CD14-positive monocyte (primary cell): ENCODE measurements around the gene KCNMA1. TPM values are rescaled to one million over a fixed set of nuclear protein-coding genes. Genes with fewer than 3 reads are reported as not detected.

Experiments used
- DNase-seq, 3 donors: peaks; one replicate each; pipeline ENCODE4 v3.0.0-alpha.2; 2011 to 2022
- H2AFZ ChIP-seq: 2 replicates; pipeline ENCODE4 v1.6.0; 2012; ENCODE audit warnings: mild to moderate bottlenecking, low read depth, low read length, inconsistent platforms; ENCODE audit not compliant: insufficient read depth, poor library complexity, severe bottlenecking
- H3K27ac ChIP-seq, 2 donors: 1 replicate in 1 of 2; 2 replicates in 1 of 2; pipeline ENCODE4 v1.5.1; 2012 to 2013; ENCODE audit warnings: low read length in 2 of 2, control low read depth in 1 of 2, inconsistent platforms in 1 of 2, low read depth in 1 of 2, mild to moderate bottlenecking in 1 of 2
- H3K27me3 ChIP-seq, 2 donors: one replicate each; pipeline versions ENCODE4 v1.6.0 to v1.6.1; 2011 to 2013; ENCODE audit warnings: low read length in 2 of 2; ENCODE audit not compliant: control insufficient read depth in 2 of 2, insufficient read depth in 2 of 2
- H3K36me3 ChIP-seq, 2 donors: replicated peaks in 1 of 2; 1 replicate in 1 of 2; 2 replicates in 1 of 2; pipeline versions ENCODE4 v1.5.1 to v1.6.1; 2012 to 2013; ENCODE audit warnings: low read length in 2 of 2, control low read depth in 1 of 2, inconsistent platforms in 1 of 2, mild to moderate bottlenecking in 1 of 2; ENCODE audit not compliant: insufficient read depth in 2 of 2, control insufficient read depth in 1 of 2
- H3K4me1 ChIP-seq, 2 donors: 1 replicate in 1 of 2; 2 replicates in 1 of 2; pipeline versions ENCODE4 v1.5.1 to v1.6.1; 2012 to 2013; ENCODE audit warnings: low read length in 2 of 2, control low read depth in 1 of 2, inconsistent platforms in 1 of 2, mild to moderate bottlenecking in 1 of 2, moderate library complexity in 1 of 2; ENCODE audit not compliant: insufficient read depth in 2 of 2, control insufficient read depth in 1 of 2
- H3K4me2 ChIP-seq: replicated peaks from 2 replicates; pipeline ENCODE3; 2012; ENCODE audit warnings: low read length, moderate library complexity, mild to moderate bottlenecking; ENCODE audit not compliant: poor library complexity, severe bottlenecking; ENCODE audit errors: extremely low read depth
- H3K4me3 ChIP-seq, 3 experiments: fragments of 200-600 bp in 1 of 3; sonication (generic) in 1 of 3; replicated peaks in 1 of 3; 1 replicate in 2 of 3; 2 replicates in 1 of 3; pipeline ENCODE4 v1.5.1; 2011 to 2013; ENCODE audit warnings: low read length in 3 of 3, mild to moderate bottlenecking in 3 of 3, control low read depth in 2 of 3, low read depth in 2 of 3, inconsistent platforms in 1 of 3, moderate library complexity in 1 of 3
- H3K79me2 ChIP-seq: 2 replicates; pipeline ENCODE4 v1.6.0; 2012; ENCODE audit warnings: mild to moderate bottlenecking, control low read depth, inconsistent platforms, low read length, moderate library complexity; ENCODE audit not compliant: insufficient read depth
- H3K9ac ChIP-seq: 2 replicates; pipeline ENCODE4 v1.6.0; 2017; ENCODE audit warnings: low read length, mild to moderate bottlenecking; ENCODE audit not compliant: insufficient read depth, poor library complexity, severe bottlenecking
- H3K9me3 ChIP-seq, 2 donors: replicated peaks in 1 of 2; 1 replicate in 1 of 2; 2 replicates in 1 of 2; pipeline versions ENCODE4 v1.5.1 to v1.6.1; 2012 to 2013; ENCODE audit warnings: low read length in 2 of 2, control low read depth in 1 of 2; ENCODE audit not compliant: control insufficient read depth in 1 of 2, insufficient read depth in 1 of 2
- H4K20me1 ChIP-seq: 2 replicates; pipeline ENCODE4 v1.6.0; 2012; ENCODE audit warnings: mild to moderate bottlenecking, low read length, control low read depth, moderate library complexity; ENCODE audit not compliant: insufficient read depth
- H3K27ac Mint-ChIP-seq, 7 donors: one replicate each; pipeline ENCODE4 v1.8.0; 2020; ENCODE audit warnings: mild to moderate bottlenecking in 7 of 7, mixed read lengths in 7 of 7, moderate library complexity in 6 of 7, inconsistent platforms in 2 of 7
- H3K27me3 Mint-ChIP-seq, 3 donors: one replicate each; pipeline ENCODE4 v1.8.0; 2021 to 2022; ENCODE audit warnings: low read depth in 3 of 3, mild to moderate bottlenecking in 3 of 3, mixed read lengths in 3 of 3, moderate library complexity in 3 of 3, inconsistent platforms in 1 of 3
- H3K36me3 Mint-ChIP-seq, 2 donors: one replicate each; pipeline ENCODE4 v1.8.0; 2020; ENCODE audit warnings: mixed read lengths in 2 of 2, inconsistent platforms in 1 of 2, mild to moderate bottlenecking in 1 of 2
- H3K4me1 Mint-ChIP-seq: one replicate; pipeline ENCODE4 v1.8.0; 2020; ENCODE audit warnings: mild to moderate bottlenecking, mixed read lengths
- H3K4me3 Mint-ChIP-seq, 2 donors: one replicate each; pipeline ENCODE4 v1.8.0; 2020; ENCODE audit warnings: mild to moderate bottlenecking in 2 of 2, mixed read lengths in 2 of 2, moderate library complexity in 1 of 2
- H3K9me3 Mint-ChIP-seq, 7 donors: one replicate each; pipeline ENCODE4 v1.8.0; 2020 to 2022; ENCODE audit warnings: mixed read lengths in 7 of 7, mild to moderate bottlenecking in 6 of 7, moderate library complexity in 6 of 7, inconsistent platforms in 2 of 7
- intact Hi-C, 2 donors: fragments of 100-400 bp; cut with micrococcal nuclease; formaldehyde crosslinking; loops; one replicate each; pipeline versions ENCODE4 v1.15.0 to v1.15.1; 2023
- polyA plus RNA-seq, 3 donors: library from polyadenylated mRNA; depleted of rRNA in 1 of 3; unstranded in 2 of 3; stranded (reverse) in 1 of 3; fragments of 300-500 nt in 2 of 3; fragments of >200 nt in 1 of 3; fragmentation: Illumina TruSeq in 2 of 3; gene quantifications; 1 replicate in 2 of 3; 2 replicates in 1 of 3; pipeline ENCODE4 v1.2.3, GENCODE V29; 2012 to 2021
- TF ChIP-seq, protein P1 (sequence below): fragments of 200-600 bp; IDR thresholded peaks from one replicate; pipeline ENCODE4 v1.8.0; 2022; ENCODE audit warnings: antibody characterized with exemption, mild to moderate bottlenecking

The KCNMA1 gene
- polyA plus RNA-seq, 3 donors = 0.11 to 1.0 TPM; not detected in 1

DNA sequence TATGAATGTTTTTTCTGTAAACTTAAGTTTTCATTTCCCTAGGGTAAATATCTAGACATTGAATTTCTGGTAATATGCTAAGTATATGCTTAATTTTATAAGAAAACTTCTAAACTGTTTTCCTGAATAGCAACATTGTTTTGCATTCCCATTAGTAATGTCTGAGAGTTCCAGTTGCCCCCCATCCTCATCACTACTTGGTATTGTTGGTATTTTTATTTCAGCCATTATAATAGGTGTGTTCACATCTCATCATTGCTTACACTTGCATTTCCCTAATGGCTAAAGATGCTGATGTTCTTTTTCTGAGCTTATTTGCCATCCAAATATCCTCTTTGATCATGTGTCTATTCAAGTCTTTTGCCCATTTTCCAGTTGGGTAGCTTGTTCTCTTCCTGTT is 269.6 kb downstream of the KCNMA1 start:
- H3K27me3 ChIP-seq = peaks cover 0 to 4% of the 10 kb centered on the region in 2 donors
- TF ChIP-seq, protein P1, sequence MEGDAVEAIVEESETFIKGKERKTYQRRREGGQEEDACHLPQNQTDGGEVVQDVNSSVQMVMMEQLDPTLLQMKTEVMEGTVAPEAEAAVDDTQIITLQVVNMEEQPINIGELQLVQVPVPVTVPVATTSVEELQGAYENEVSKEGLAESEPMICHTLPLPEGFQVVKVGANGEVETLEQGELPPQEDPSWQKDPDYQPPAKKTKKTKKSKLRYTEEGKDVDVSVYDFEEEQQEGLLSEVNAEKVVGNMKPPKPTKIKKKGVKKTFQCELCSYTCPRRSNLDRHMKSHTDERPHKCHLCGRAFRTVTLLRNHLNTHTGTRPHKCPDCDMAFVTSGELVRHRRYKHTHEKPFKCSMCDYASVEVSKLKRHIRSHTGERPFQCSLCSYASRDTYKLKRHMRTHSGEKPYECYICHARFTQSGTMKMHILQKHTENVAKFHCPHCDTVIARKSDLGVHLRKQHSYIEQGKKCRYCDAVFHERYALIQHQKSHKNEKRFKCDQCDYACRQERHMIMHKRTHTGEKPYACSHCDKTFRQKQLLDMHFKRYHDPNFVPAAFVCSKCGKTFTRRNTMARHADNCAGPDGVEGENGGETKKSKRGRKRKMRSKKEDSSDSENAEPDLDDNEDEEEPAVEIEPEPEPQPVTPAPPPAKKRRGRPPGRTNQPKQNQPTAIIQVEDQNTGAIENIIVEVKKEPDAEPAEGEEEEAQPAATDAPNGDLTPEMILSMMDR = no peak
- Mint-ChIP-seq H3K4me3 (no peak overlapping the region), H3K36me3 (no peaks in the 10 kb centered on the region), H3K9me3 (peaks cover 0 to 11% (median 2%) of the 10 kb centered on the region in 7 donors), H3K27ac (no peak overlapping the region), H3K4me1 (no peaks in the 10 kb centered on the region), H3K27me3 (peaks cover 14 to 15% (median 14%) of the 10 kb centered on the region in 3 donors)
- intact Hi-C loops = no loop called here
- H3K4me1 ChIP-seq = no peaks in the 10 kb centered on the region
- H3K9ac ChIP-seq = no peak overlapping the region
- H3K27ac ChIP-seq = no peak overlapping the region
- no peaks in the 10 kb centered on the region for H3K79me2 ChIP-seq
- no peak for DNase-seq
- H2AFZ ChIP-seq = no peak overlapping the region
- H3K36me3 ChIP-seq = no peaks in the 10 kb centered on the region
- no peak overlapping the region for H3K4me2 ChIP-seq
- no peaks in the 10 kb centered on the region for H4K20me1 ChIP-seq
- H3K4me3 ChIP-seq = no peak overlapping the region
- no peaks in the 10 kb centered on the region for H3K9me3 ChIP-seq

DNA sequence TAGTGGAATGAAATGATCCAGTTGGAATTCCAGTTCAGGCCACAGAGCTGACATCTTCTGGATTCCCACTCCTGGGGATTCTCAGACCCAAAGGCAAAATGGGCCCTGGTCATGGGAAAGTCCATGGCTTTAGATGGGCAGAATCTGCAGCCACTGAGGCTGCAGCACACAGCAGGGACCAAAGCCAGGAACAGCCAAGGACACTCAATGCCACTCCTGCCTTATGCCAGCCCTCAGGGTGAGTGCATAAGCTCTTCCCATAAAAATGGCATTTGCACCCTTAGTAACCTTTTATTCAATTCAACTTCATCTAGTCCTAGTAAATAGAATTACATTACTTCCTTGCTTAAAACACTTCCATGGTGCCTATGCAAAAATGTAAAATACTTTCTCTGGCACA is 274.4 kb downstream of the KCNMA1 start:
- H3K9me3 Mint-ChIP-seq = peaks cover 0 to 9% (median 2%) of the 10 kb centered on the region in 7 donors
- Histone ChIP-seq H3K4me3 (no peak overlapping the region), H3K9ac (no peak overlapping the region), H2AFZ (no peak overlapping the region), H3K4me2 (no peak overlapping the region), H3K79me2 (no peaks in the 10 kb centered on the region), H3K36me3 (no peaks in the 10 kb centered on the region), H3K4me1 (no peaks in the 10 kb centered on the region), H3K27ac (no peak overlapping the region), H3K27me3 (no peaks in the 10 kb centered on the region), H3K9me3 (no peaks in the 10 kb centered on the region), H4K20me1 (no peaks in the 10 kb centered on the region)
- no peak overlapping the region for H3K27ac Mint-ChIP-seq
- no peaks in the 10 kb centered on the region for H3K36me3 Mint-ChIP-seq
- intact Hi-C loops = no loop called here
- TF ChIP-seq, protein P1 = no peak
- peaks cover 7 to 13% (median 7%) of the 10 kb centered on the region in 3 donors for H3K27me3 Mint-ChIP-seq
- no peak for DNase-seq
- H3K4me3 Mint-ChIP-seq = no peak overlapping the region
- H3K4me1 Mint-ChIP-seq = no peaks in the 10 kb centered on the region
